Right renal pelvis (tissue), 4 donors: Measurements from ENCODE around the gene ACVR1C. TPM values are rescaled to one million over a fixed set of nuclear protein-coding genes. Genes with fewer than 3 reads are reported as not detected.

Source experiments
- DNase-seq, 4 donors: peaks; one replicate each; pipeline ENCODE4 v3.0.0-alpha.2; 2013; ENCODE audit warnings: low read depth in 4 of 4, low spot score in 3 of 4, missing footprints in 1 of 4
- polyA plus RNA-seq, 4 donors: library from polyadenylated mRNA; unstranded; fragments of 120-200 nt; gene quantifications; one replicate each; pipeline ENCODE4 v1.2.1, GENCODE V29; 2013; ENCODE audit not compliant: insufficient read length in 4 of 4

The ACVR1C gene
- polyA plus RNA-seq, 4 donors: 0.14 to 0.35 (median 0.19) TPM

- no peak for DNase-seq
Measured at GRCh38 chr2:157500334-157500733, 128.3 kb downstream of the ACVR1C start.

DNA sequence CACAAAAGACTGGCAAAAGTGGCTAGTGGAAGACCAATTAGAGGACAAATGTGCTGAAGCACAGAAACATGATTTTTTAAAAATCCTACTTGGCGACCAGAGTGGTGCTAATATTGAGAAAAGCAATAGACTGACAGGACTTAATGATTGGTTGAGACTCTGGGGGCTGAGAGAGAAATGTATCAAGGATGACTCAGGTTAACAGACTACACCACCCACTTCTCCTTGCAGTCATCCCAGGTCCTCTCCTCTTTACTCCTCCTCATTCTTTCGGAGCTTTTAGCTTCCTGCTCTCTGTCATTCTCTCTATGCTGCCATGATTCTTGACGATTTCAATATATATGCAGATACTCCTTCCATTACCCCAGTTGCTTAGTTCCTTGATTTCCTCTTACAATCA, 130.2 kb downstream of the ACVR1C start:
- no peak for DNase-seq

DNA sequence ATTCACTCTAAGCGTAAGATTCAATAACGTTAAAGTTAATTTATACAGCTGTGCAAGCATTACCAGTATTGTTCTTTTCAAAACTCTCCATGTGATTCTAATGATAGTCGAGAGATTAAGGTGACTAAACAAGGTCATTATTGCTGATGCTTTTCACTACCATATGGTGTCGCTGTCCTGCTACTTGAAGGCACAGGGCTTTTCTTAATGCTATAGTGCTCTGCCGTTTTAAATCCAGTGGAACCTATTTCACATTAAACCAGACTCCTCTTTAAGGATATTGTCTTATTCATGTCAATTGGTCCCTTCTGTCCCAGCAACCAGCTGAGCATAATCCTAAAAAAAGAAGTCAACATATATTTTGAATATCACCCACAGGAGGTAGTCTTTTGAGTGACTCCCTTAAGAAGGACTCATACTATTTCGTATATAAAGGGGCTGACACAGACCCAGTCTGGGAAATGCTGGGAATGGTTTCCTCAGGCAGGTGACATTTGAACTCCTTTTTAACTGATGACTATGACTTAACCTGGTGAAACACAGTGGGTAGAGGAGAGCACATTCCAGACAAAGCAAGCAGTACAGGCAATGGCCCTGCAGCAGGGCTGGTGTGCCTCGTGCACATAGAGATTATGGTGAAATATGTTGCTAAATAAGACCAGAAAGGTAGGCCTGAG, 130.9 kb downstream of the ACVR1C start:
- no peak for DNase-seq

DNA sequence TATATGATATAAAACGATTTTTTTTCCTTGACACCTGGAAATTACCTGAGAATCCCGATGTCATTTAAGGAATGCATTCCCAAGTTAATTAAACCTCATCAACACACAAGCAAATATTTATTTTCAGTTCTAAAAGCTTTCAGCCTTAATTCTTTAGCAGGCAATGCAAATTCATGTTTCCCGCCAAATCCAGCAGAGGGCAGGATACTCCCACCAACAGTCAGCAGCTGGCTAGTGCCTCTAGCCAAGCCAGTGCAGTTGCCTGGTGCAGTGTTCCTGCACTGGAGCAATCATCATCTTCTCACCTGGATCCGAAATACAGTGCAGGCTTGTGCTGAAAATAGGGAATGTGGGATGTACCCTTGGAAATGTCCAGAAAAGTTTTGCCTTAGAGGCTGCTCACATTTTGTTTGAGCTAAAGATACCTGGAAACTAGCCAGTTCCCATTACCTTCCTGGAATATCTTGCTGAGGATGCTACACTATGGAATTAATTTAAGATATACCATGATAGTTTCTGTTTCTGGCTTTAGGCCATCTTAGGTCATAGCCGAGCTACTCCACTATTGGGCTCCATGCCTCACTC, 136.4 kb downstream of the ACVR1C start:
- peak; percentile 28 to 51 (median 38) for DNase-seq

DNA sequence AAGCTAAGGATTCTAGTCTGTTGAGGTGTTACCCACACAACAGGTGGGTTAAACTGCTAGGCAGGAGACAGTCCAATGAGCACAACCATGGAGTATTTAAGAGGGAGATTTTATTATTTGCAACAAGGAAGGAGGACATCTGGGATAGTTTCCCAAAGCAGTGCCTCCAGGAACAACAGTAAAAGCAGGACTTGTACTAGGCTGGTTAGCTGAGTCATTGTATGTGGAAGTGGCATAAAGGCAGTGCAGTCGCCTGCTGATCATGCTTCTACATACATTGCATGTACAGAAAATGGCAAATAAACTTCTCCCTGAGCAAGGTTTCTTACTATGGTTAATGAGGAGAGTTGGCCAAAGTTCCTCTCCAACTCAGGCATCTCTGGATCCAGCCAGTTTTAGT, 138.7 kb downstream of the ACVR1C start:
- DNase-seq: no peak

DNA sequence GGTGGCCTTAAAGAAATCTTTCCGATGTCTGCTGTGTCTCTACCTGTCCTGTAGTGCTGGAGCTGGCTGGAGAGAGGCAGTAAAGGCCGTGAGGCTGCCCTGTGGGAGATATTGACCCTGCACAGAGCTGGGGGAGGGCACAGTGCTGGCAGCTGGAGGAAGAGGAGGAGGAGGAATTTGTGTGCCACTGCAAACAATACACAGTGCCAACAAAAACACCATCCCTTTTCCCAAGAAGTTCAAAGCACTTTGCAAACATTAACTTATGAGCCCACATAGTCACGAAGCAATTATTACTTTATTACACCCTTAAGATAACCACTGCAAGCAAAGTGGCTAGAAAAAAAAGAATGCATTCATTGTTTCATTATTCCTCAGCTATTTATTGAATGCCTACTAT, 139.8 kb downstream of the ACVR1C start:
- DNase-seq: no peak

DNA sequence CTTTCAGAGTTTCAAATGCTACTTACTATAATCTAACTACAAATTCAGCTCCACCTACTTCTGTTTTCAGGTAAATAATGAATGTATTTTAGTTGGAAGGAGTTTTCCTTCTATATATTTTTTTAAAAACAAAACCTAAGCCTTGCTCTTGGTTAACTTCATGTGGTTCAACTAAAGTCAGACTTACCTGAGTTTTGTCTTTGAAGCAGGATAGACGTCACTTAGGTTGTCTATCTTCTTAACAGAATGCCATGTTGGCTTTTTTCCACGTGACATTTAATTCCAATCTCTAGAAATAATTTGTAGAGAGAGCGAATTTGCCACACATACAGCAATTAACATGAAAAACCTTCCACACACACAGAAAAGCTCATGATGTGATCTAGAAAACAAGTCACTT, 140.9 kb downstream of the ACVR1C start:
- DNase-seq: no peak

DNA sequence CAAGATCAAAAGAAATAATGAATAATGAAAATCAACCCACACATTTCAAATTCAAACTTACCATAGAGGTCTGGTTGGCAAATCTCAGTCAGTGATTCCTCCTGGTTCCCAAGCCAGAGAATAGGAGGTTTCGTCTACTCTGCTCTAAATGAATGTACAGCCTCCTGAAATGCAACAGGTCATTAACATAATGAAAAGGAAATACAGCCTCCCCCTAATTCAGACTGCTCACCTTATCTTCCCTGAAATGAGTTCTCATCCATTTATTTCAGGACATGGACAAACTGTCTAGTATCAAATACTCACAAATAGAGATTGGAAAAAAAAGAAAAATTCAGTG, 141.4 kb downstream of the ACVR1C start:
- no peak for DNase-seq

- DNase-seq: no peak
Measured at GRCh38 chr2:157486596-157487270, 141.9 kb downstream of the ACVR1C start.

DNA sequence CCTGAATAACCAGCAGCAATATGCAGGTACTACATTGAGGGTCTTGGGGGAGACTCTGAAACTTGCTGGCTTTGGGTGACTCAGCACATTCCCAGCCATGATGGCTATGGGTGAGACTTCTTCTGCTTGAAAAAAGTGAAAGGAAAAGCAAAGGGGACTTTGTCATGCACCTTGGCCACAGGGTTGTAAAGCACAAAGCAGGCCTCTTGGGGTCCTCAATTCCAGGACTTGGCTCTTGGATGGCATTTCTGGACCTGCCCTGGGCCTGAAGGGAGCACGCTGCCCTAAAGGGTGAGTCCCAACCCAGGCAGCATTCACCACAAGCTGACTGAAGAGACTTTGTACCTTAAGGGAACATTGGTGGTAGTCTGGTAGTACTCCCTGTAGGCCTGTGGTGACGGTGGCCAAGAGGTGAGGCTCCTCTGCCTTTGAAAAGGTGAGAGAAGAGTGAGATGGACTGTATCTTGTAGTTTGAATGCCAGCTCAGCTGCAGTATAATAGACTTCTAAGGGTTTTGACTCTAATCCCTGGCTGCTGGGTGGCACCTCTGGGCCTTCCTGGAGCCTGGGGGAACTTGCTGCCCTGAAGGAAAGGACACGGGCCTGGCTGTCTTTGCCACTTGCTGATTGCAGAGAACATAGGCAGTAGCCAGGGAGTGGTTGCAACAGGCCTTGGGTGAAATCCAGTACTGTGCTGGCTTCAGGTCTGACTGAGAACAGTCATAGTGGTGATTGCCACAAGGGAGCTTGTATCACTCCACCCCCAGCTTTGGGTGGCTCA, 148.3 kb downstream of the ACVR1C start:
- DNase-seq: no peak

DNA sequence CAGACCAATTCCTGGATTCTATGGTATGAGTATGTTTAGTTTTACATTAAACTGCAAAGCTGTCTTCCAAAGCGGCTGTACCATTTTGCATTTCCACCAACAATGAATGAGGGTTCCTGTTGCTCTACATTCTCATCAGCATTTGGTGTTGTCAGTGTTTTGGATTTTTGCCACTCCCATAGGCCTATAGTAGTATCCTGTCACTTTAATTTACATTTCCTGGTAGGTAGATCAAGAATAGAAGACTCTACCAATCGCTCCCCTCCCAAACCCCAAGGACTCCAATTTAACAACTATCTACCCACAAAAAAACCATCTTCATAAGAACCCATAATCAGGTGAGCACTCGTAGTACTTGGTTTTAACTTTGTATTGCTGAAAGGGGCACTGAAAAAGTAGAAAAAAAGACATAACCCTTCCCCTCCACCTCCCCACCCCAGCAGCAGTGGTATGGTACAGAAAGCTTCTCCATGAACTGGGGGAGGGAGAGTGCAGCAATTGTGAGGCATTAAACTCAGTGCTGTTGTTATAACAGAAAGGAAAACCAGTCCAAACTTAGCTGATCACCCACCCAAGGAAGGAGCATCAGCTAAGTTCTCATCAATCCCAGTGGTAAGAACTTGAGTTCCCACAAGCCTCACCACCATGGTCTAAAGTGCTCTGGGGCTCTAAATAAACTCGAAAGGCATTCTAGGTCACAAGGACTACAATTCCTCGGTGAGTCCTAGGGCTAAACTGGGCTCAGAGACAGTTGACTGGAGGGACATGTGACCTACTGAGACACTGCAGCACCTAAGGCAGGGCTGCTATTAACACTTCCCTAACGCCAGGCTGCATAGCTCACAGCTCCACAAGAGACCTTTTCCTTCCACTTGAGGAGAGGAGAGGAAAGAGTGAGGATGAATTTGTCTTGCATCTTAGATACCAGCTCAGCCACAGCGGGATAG, 149.3 kb downstream of the ACVR1C start:
- DNase-seq: no peak

DNA sequence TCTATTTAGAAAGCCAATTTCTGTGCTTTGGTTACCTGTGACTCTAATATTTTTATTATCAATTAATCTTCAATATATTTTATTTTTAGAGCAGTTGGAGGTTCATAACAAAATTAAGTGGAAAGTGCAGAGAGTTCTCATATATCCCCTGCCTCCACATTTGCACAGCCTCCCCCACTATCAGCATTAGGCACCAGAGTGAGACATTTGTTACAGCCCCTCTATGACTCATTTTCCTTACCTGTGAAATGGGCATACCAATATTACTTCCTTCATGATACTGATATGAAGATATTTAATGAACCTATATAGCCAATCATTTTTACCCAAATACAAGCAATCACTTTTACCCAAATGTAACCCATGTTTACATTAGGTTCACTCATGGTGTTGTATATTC, 150.7 kb downstream of the ACVR1C start:
- no peak for DNase-seq

DNA sequence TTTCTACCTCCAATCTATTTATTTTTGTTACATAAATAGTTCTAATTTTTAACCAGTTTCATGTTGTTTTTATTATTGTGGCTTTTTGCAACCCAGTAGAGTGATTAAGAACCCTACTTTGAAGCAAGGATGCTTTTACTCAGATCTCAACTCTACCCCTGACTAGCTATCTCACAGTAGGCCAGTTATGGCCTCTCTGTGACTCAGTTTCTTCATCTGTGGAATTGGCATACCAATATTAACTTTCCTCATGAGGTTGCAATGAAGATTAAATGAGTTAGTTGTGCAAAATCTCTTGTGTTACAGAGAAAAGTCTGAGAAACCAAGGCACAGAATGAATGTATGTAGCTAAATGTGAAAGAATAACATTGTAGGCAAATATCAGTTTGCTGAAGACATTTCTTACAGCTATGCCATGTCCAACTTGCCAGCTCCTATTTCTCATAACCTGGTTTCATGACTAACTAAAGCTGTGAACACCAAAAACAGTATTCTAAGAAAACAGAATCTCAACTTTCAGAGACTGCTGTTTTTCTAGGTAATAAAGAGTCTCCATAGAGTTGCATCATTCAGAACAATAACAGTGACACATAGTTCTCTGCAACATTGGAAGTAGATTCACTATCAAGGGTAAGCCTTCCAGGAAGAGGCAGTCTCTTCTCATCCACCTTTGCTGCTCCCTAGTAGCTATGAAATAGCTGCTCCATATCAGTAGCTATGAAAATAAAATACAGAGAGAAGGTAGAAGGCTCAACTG, 151.5 kb downstream of the ACVR1C start:
- DNase-seq: no peak

Other genes with a start within 250 kb of the ACVR1C start
- gene CYTIP, start 184.8 kb downstream of the ACVR1C start, polyA plus RNA-seq: 1 to 10 TPM; 1.8 to 2.2 (median 1.9) TPM
- 10 to 100 TPM; 26.1 to 34.6 (median 31.6) TPM for gene ACVR1, start 247.5 kb upstream of the ACVR1C start, polyA plus RNA-seq